Medulla oblongata (tissue), 1 donor: ENCODE results near the gene RNF5.
"Not testable (repeated sequence)": the region's sequence is repeated elsewhere in the genome, so short reads cannot be mapped to it uniquely, and the experiment has no call there.

ENCODE experiments used
- DNase-seq: peaks from one replicate; pipeline ENCODE4 v3.0.0-alpha.2; 2015; ENCODE audit errors: extremely low spot score

Gene RNF5

GRCh38 chr6:32177788-32178546, at the start of gene RNF5:
Gene RNF5, plus strand, starts transcription at chr6:32178405. Its CDS starts 107 bp downstream, at chr6:32178512.
- DNase-seq, result peak; percentile 100

GRCh38 chr6:32128751-32129296, 49.4 kb upstream of the RNF5 start:
- peak; percentile 40 for DNase-seq

- no peak for DNase-seq
These were observed 48.7 kb upstream of the RNF5 start for GRCh38 chr6:32129297-32130088.

- no peak for DNase-seq
These were observed 46.7 kb upstream of the RNF5 start for GRCh38 chr6:32131439-32131948.

GRCh38 chr6:32132110-32132509, 46.1 kb upstream of the RNF5 start:
- no peak for DNase-seq

GRCh38 chr6:32133786-32134185, 44.4 kb upstream of the RNF5 start:
- DNase-seq, result no peak

GRCh38 chr6:32137454-32137853, 40.8 kb upstream of the RNF5 start:
- DNase-seq, result no peak

GRCh38 chr6:32139590-32139989, 38.6 kb upstream of the RNF5 start:
- no peak for DNase-seq

GRCh38 chr6:32140420-32141046, 37.7 kb upstream of the RNF5 start:
- no peak for DNase-seq

- not testable (repeated sequence) for DNase-seq
These were observed 34.0 kb upstream of the RNF5 start for GRCh38 chr6:32144238-32144637.

- no peak for DNase-seq
These were observed 31.9 kb upstream of the RNF5 start for GRCh38 chr6:32146287-32146686.

GRCh38 chr6:32146687-32147086, 31.5 kb upstream of the RNF5 start:
- DNase-seq, result no peak

GRCh38 chr6:32147401-32148132, 30.6 kb upstream of the RNF5 start:
- DNase-seq, result no peak

GRCh38 chr6:32148289-32149091, 29.7 kb upstream of the RNF5 start:
- peak; percentile 47 for DNase-seq

- no peak for DNase-seq
These were observed 29.0 kb upstream of the RNF5 start for GRCh38 chr6:32149092-32149755.

GRCh38 chr6:32149932-32150870, 28.0 kb upstream of the RNF5 start:
- no peak for DNase-seq

GRCh38 chr6:32151181-32151862, 26.9 kb upstream of the RNF5 start:
- peak; percentile 23 for DNase-seq
